Fibroblast of villous mesenchyme (primary cell): ENCODE data around the gene CPVL. TPM values are rescaled to one million over a fixed set of nuclear protein-coding genes. Genes with fewer than 3 reads are reported as not detected.
A peak's percentile ranks its signal among the peaks of the same experiment; 100 is the strongest.

Experiments
- DNase-seq: peaks from one replicate; pipeline ENCODE4 v3.0.0-alpha.2; 2010; ENCODE audit warnings: low read depth
- H3K4me3 ChIP-seq: 2 replicates; pipeline ENCODE4 v1.5.1; 2011; ENCODE audit warnings: low read depth, mild to moderate bottlenecking, low read length
- CTCF ChIP-seq: IDR thresholded peaks from 2 replicates; pipeline ENCODE4 v1.5.1; 2012; ENCODE audit warnings: low read depth, mild to moderate bottlenecking, low read length; ENCODE audit not compliant: insufficient read depth
- total RNA-seq: library from RNA; depleted of rRNA; stranded (reverse); fragments of >200 nt; gene quantifications from 2 replicates; pipeline ENCODE4 v1.2.3, GENCODE V29; 2012

Gene CPVL
- total RNA-seq, 1 donor, result not detected

GRCh38 chr7:29190349-29191045, 44.2 kb upstream of the CPVL start:
- no peak for DNase-seq
- H3K4me3 ChIP-seq, result no peak overlapping the region
- TF ChIP-seq CTCF, result no peak

- H3K4me3 ChIP-seq, result no peak overlapping the region
- peak; percentile 17 for DNase-seq
- TF ChIP-seq CTCF, result peak; percentile 80
These were observed 43.4 kb upstream of the CPVL start for GRCh38 chr7:29189743-29190201.

GRCh38 chr7:29185613-29186012, 39.3 kb upstream of the CPVL start:
- no peak overlapping the region for H3K4me3 ChIP-seq
- no peak for TF ChIP-seq CTCF
- DNase-seq, result no peak

- no peak for DNase-seq
- TF ChIP-seq CTCF, result no peak
- no peak overlapping the region for H3K4me3 ChIP-seq
These were observed 38.3 kb upstream of the CPVL start for GRCh38 chr7:29184599-29184998.

GRCh38 chr7:29179115-29179514, 32.8 kb upstream of the CPVL start:
- no peak for TF ChIP-seq CTCF
- DNase-seq, result no peak
- no peak overlapping the region for H3K4me3 ChIP-seq

GRCh38 chr7:29177963-29178600, 31.7 kb upstream of the CPVL start:
- peak; percentile 5 for DNase-seq
- no peak for TF ChIP-seq CTCF
- no peak overlapping the region for H3K4me3 ChIP-seq
